PC-3 (cell line): ENCODE data around the gene VGF. TPM values are rescaled to one million over a fixed set of nuclear protein-coding genes. Genes with fewer than 3 reads are reported as not detected.

Experiments used
- ATAC-seq: fragments of 200-7000 bp; cut with Tn5 transposase; 2 replicates; pipeline ENCODE4 v1.9.1; 2020; ENCODE audit warnings: mild to moderate bottlenecking, moderate library complexity
- BruUV-seq: library from RNA; stranded (reverse); fragments of 400-500 nt; replicated peaks from 2 replicates; lab custom pipeline; 2021; lab: Mats Ljungman, UMichigan
- CTCF ChIA-PET: fragments of 300-600 bp; sonication (Branson Sonifier 250); formaldehyde crosslinking; loops from one replicate; lab custom pipeline; 2022; ENCODE audit warnings: antibody characterized with exemption; lab: Charles Lee
- POLR2A ChIA-PET: fragments of 300-600 bp; sonication (Branson Sonifier 250); formaldehyde crosslinking; loops from one replicate; lab custom pipeline; 2022; ENCODE audit warnings: antibody characterized with exemption; ENCODE audit not compliant: unreplicated experiment; lab: Charles Lee
- DNase-seq: peaks from one replicate; pipeline ENCODE4 v3.0.0-alpha.2; 2015
- H2AFZ ChIP-seq: fragments of 300-600 bp; sonication (generic); 2 replicates; pipeline ENCODE4 v1.6.0; 2016; ENCODE audit warnings: antibody characterized with exemption, low read length
- H3F3A ChIP-seq: fragments of 300-600 bp; sonication (generic); one replicate; pipeline ENCODE4 v1.6.0; 2017; ENCODE audit warnings: antibody characterized with exemption, low read length, control low read depth, mild to moderate bottlenecking; ENCODE audit not compliant: unreplicated experiment
- H3K27ac ChIP-seq: fragments of 300-600 bp; sonication (generic); 2 replicates; pipeline ENCODE4 v1.5.1; 2016; ENCODE audit warnings: mild to moderate bottlenecking, low read length
- H3K27me3 ChIP-seq: fragments of 300-600 bp; sonication (generic); 2 replicates; pipeline ENCODE4 v1.6.1; 2016; ENCODE audit warnings: low read length, mixed read lengths
- H3K36me3 ChIP-seq: fragments of 300-600 bp; sonication (generic); 2 replicates; pipeline ENCODE4 v1.6.1; 2016; ENCODE audit warnings: low read depth, mixed run types, low read length, mixed read lengths
- H3K4me1 ChIP-seq: fragments of 300-600 bp; sonication (generic); 2 replicates; pipeline ENCODE4 v1.5.1; 2016; ENCODE audit warnings: low read length; ENCODE audit not compliant: insufficient read depth
- H3K4me2 ChIP-seq: fragments of 300-600 bp; sonication (generic); 2 replicates; pipeline ENCODE4 v1.6.0; 2016; ENCODE audit warnings: low read length
- H3K4me3 ChIP-seq: fragments of 300-600 bp; sonication (generic); 2 replicates; pipeline ENCODE4 v1.5.1; 2016; ENCODE audit warnings: mild to moderate bottlenecking, low read length, mixed read lengths
- H3K79me2 ChIP-seq: fragments of 300-600 bp; sonication (generic); 2 replicates; pipeline ENCODE4 v1.6.1; 2017; ENCODE audit warnings: low read length, mixed read lengths
- H3K9ac ChIP-seq: fragments of 300-600 bp; sonication (generic); 2 replicates; pipeline ENCODE4 v1.6.0; 2016; ENCODE audit warnings: mild to moderate bottlenecking, low read length
- H3K9me2 ChIP-seq: fragments of 300-600 bp; sonication (generic); replicated peaks from 2 replicates; pipeline ENCODE4 v1.6.1; 2016; ENCODE audit warnings: mixed run types, low read length, mixed read lengths
- H3K9me3 ChIP-seq: fragments of 300-600 bp; sonication (generic); 2 replicates; pipeline ENCODE4 v1.6.1; 2016; ENCODE audit warnings: low read length, mixed read lengths
- H4K20me1 ChIP-seq: fragments of 300-600 bp; sonication (generic); 2 replicates; pipeline ENCODE4 v1.6.1; 2016; ENCODE audit warnings: low read length, mixed read lengths
- CTCF ChIP-seq: fragments of 300-600 bp; sonication (generic); conservative IDR thresholded peaks from 2 replicates; pipeline ENCODE4 v1.5.1; 2017; ENCODE audit warnings: antibody characterized with exemption, low read depth, mild to moderate bottlenecking, low read length
- EZH2 ChIP-seq: fragments of 300-600 bp; sonication (generic); IDR thresholded peaks from one replicate; pipeline ENCODE4 v1.6.1; 2017; ENCODE audit warnings: antibody characterized with exemption, mild to moderate bottlenecking, low read length; ENCODE audit not compliant: unreplicated experiment
- EZH2phosphoT487 ChIP-seq: fragments of 300-600 bp; sonication (generic); IDR thresholded peaks from 2 replicates; pipeline ENCODE4 v1.6.1; 2018; ENCODE audit warnings: mild to moderate bottlenecking, antibody characterized with exemption, low read length, borderline replicate concordance
- intact Hi-C: fragments of 100-400 bp; cut with micrococcal nuclease; formaldehyde crosslinking; loops from 2 replicates; pipeline ENCODE4 v1.9.0; 2023
- total RNA-seq: library from RNA; depleted of rRNA; stranded (reverse); fragments of >200 nt; gene quantifications from 2 replicates; pipeline ENCODE4 v1.2.3, GENCODE V29; 2014

VGF gene
- total RNA-seq, 1 experiment from 2014 or later: 1.6 TPM

DNA sequence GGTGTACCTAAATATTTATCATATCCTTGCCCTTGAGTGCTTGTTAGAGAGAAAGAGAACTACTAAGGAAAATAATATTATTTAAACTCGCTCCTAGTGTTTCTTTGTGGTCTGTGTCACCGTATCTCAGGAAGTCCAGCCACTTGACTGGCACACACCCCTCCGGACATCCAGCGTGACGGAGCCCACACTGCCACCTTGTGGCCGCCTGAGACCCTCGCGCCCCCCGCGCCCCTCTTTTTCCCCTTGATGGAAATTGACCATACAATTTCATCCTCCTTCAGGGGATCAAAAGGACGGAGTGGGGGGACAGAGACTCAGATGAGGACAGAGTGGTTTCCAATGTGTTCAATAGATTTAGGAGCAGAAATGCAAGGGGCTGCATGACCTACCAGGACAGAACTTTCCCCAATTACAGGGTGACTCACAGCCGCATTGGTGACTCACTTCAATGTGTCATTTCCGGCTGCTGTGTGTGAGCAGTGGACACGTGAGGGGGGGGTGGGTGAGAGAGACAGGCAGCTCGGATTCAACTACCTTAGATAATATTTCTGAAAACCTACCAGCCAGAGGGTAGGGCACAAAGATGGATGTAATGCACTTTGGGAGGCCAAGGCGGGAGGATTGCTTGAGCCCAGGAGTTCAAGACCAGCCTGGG is 27.0 kb downstream of the VGF start:
- CTCF ChIA-PET: interaction anchor here (1.1 kb wide), 1 partner anchor 53 kb away, joined by 3 read pairs; the partner anchor contains the start of gene TRIM56

DNA sequence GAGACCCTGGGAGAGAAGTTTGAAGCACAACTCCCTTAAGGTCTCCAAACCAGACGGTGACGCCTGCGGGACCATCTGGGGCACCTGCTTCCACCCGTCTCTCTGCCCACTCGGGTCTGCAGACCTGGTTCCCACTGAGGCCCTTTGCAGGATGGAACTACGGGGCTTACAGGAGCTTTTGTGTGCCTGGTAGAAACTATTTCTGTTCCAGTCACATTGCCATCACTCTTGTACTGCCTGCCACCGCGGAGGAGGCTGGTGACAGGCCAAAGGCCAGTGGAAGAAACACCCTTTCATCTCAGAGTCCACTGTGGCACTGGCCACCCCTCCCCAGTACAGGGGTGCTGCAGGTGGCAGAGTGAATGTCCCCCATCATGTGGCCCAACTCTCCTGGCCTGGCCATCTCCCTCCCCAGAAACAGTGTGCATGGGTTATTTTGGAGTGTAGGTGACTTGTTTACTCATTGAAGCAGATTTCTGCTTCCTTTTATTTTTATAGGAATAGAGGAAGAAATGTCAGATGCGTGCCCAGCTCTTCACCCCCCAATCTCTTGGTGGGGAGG is 27.6 kb downstream of the VGF start:
- Histone ChIP-seq H3K4me1 (peaks cover 44% of the 10 kb centered on the region), H3K9me3 (no peaks in the 10 kb centered on the region), H3K27ac (peak overlapping the region; percentile 89), H3K4me3 (peak overlapping the region; percentile 41; the same call in 1 of the 2 replicates), H2AFZ (peak overlapping the region; percentile 46; the same call in 1 of the 2 replicates), H3K9ac (peak overlapping the region; percentile 53), H3K9me2 (no peaks in the 10 kb centered on the region), H3K27me3 (no peaks in the 10 kb centered on the region), H3K79me2 (no peaks in the 10 kb centered on the region), H3K36me3 (no peaks in the 10 kb centered on the region), H3K4me2 (peak overlapping the region; percentile 75), H3F3A (peaks cover 7% of the 10 kb centered on the region), H4K20me1 (no peaks in the 10 kb centered on the region)
- TF ChIP-seq EZH2 (no peak), EZH2phosphoT487 (no peak), CTCF (no peak)
- POLR2A ChIA-PET: interaction anchor here (0.7 to 1.0 kb wide), 2 partner anchors 37 to 248 kb away, joined by 3 to 19 read pairs; partner anchors contain the start of gene UFSP1
- peak; percentile 25; the same call in 1 of the 2 replicates for ATAC-seq
- DNase-seq: no peak
- BruUV-seq: TSS peak; percentile 76
- intact Hi-C loops: loop anchor here (1.0 to 10.0 kb wide), 5 partner anchors 13 to 243 kb away; partner anchors contain the start of genes ACHE and TRIM56
- CTCF ChIA-PET: interaction anchor here (1.1 kb wide), 1 partner anchor 53 kb away, joined by 3 read pairs; the partner anchor contains the start of gene TRIM56

More for the DNA sequence above, 27.0 kb downstream of the VGF start:
- Histone ChIP-seq H3K36me3 (no peaks in the 10 kb centered on the region), H2AFZ (peak overlapping the region; percentile 46; the same call in 1 of the 2 replicates), H3K27ac (peak overlapping the region; percentile 89), H3K4me2 (peak overlapping the region; percentile 75), H3F3A (peaks cover 7% of the 10 kb centered on the region), H3K79me2 (no peaks in the 10 kb centered on the region), H3K27me3 (no peaks in the 10 kb centered on the region), H3K4me3 (peak overlapping the region; percentile 41; the same call in 1 of the 2 replicates), H3K9ac (peak overlapping the region; percentile 53), H3K9me3 (no peaks in the 10 kb centered on the region), H3K9me2 (no peaks in the 10 kb centered on the region), H3K4me1 (peaks cover 44% of the 10 kb centered on the region), H4K20me1 (no peaks in the 10 kb centered on the region)
- no TSS peak for BruUV-seq
- ATAC-seq (peak; percentile 83), DNase-seq (peak; percentile 97)
- POLR2A ChIA-PET: interaction anchor here (0.7 kb wide), 1 partner anchor 37 kb away, joined by 3 read pairs; no protein-coding TSS in a partner anchor
- intact Hi-C loops: loop anchor here (1.0 to 10.0 kb wide), 5 partner anchors 14 to 244 kb away; partner anchors contain the start of genes ACHE and TRIM56
- TF ChIP-seq CTCF: peak; percentile 98
- no peak for TF ChIP-seq EZH2phosphoT487
